ENCODE results near the gene HOXA7.

The HOXA7 gene

DNA sequence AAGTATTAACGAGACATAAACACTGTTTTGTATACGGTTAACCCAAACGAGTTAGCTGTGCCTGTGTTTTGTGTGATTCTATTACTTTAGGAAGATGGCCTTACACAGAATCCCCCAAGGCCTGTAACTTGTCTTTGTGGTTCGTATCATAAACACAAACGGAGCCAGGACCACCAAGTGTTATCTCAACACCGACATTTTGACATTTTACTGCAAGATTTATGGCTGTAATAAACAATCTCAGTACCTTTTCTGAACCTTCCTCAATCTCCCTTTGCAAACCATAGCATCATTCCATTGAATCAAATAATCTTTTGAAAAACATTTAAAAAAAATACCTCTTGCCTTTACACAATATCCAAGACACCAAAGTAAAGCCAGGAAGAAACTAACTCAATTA, 23.5 kb downstream of the HOXA7 start:
- Histone ChIP-seq H3K4me1 (ENCODE audit: control insufficient read depth, insufficient read depth, low read length) (peaks cover 71% of the 10 kb centered on the region), H3K4me3 (ENCODE audit: low read depth, low read length) (no peak overlapping the region), H3K36me3 (ENCODE audit: control insufficient read depth in 2 of 2, insufficient read depth in 1 of 2, low read length in 2 of 2) (peaks cover 5 to 12% of the 10 kb centered on the region in 2 experiments; a peak in 1 of 3 replicates), H3K27ac (ENCODE audit: extremely low read depth, low read depth, low read length) (peak overlapping the region; percentile 56; the same call in 1 of the 2 replicates), H3K9me3 (ENCODE audit: control insufficient read depth, insufficient read depth, low read depth, low read length) (no peaks in the 10 kb centered on the region)
- POLR2A ChIA-PET, result interaction anchor here (1.3 kb wide), 1 partner anchor 32 kb away, joined by 4 read pairs; no protein-coding TSS in a partner anchor
- CTCF ChIA-PET, result interaction anchor here (0.6 to 2.4 kb wide), 7 partner anchors 10 to 763 kb away, joined by 3 to 12 read pairs (median 5); partner anchors contain the start of gene HOXA5
- TF ChIP-seq ZXDB (tag by site-specific recombination; IDR thresholded peaks at IDR 0.05), result peak; percentile 74
- TF ChIP-seq, protein P1, sequence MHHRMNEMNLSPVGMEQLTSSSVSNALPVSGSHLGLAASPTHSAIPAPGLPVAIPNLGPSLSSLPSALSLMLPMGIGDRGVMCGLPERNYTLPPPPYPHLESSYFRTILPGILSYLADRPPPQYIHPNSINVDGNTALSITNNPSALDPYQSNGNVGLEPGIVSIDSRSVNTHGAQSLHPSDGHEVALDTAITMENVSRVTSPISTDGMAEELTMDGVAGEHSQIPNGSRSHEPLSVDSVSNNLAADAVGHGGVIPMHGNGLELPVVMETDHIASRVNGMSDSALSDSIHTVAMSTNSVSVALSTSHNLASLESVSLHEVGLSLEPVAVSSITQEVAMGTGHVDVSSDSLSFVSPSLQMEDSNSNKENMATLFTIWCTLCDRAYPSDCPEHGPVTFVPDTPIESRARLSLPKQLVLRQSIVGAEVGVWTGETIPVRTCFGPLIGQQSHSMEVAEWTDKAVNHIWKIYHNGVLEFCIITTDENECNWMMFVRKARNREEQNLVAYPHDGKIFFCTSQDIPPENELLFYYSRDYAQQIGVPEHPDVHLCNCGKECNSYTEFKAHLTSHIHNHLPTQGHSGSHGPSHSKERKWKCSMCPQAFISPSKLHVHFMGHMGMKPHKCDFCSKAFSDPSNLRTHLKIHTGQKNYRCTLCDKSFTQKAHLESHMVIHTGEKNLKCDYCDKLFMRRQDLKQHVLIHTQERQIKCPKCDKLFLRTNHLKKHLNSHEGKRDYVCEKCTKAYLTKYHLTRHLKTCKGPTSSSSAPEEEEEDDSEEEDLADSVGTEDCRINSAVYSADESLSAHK (tag by site-specific recombination; IDR thresholded peaks at IDR 0.05), result peak; percentile 64
- TF ChIP-seq GFI1B (tag by site-specific recombination; IDR thresholded peaks at IDR 0.05), result 0 out of 2 replicates have a peak, but pooled peaks have one; percentile 37
- TF ChIP-seq ZNF843 (tag by site-specific recombination; IDR thresholded peaks at IDR 0.05), result peak; percentile 84
- peak; percentile 92 for TF ChIP-seq FEZF1 (tag by site-specific recombination; IDR thresholded peaks at IDR 0.05)
- peak; percentile 28; the same call in 1 of the 2 replicates for TF ChIP-seq ZNF629 (tag by site-specific recombination; IDR thresholded peaks at IDR 0.05)
- TF ChIP-seq ZNF561 (tag by site-specific recombination; IDR thresholded peaks at IDR 0.05; ENCODE audit: borderline replicate concordance), result 0 out of 2 replicates have a peak, but pooled peaks have one; percentile 24
- no peak; the same call in 1 of the 2 replicates for TF ChIP-seq ZNF654 (tag by site-specific recombination; IDR thresholded peaks at IDR 0.05; ENCODE audit: low read depth)
- TF ChIP-seq, protein P2, sequence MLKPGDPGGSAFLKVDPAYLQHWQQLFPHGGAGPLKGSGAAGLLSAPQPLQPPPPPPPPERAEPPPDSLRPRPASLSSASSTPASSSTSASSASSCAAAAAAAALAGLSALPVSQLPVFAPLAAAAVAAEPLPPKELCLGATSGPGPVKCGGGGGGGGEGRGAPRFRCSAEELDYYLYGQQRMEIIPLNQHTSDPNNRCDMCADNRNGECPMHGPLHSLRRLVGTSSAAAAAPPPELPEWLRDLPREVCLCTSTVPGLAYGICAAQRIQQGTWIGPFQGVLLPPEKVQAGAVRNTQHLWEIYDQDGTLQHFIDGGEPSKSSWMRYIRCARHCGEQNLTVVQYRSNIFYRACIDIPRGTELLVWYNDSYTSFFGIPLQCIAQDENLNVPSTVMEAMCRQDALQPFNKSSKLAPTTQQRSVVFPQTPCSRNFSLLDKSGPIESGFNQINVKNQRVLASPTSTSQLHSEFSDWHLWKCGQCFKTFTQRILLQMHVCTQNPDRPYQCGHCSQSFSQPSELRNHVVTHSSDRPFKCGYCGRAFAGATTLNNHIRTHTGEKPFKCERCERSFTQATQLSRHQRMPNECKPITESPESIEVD (tag by site-specific recombination; IDR thresholded peaks at IDR 0.05), result peak; percentile 90
- TF ChIP-seq KLF10 (tag by site-specific recombination; IDR thresholded peaks at IDR 0.05), result 0 out of 2 replicates have a peak, but pooled peaks have one; percentile 31
- TF ChIP-seq, protein P3, sequence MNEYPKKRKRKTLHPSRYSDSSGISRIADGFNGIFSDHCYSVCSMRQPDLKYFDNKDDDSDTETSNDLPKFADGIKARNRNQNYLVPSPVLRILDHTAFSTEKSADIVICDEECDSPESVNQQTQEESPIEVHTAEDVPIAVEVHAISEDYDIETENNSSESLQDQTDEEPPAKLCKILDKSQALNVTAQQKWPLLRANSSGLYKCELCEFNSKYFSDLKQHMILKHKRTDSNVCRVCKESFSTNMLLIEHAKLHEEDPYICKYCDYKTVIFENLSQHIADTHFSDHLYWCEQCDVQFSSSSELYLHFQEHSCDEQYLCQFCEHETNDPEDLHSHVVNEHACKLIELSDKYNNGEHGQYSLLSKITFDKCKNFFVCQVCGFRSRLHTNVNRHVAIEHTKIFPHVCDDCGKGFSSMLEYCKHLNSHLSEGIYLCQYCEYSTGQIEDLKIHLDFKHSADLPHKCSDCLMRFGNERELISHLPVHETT (tag by site-specific recombination; IDR thresholded peaks at IDR 0.05), result 0 out of 2 replicates have a peak, but pooled peaks have one; percentile 34
- TF ChIP-seq, protein P4, sequence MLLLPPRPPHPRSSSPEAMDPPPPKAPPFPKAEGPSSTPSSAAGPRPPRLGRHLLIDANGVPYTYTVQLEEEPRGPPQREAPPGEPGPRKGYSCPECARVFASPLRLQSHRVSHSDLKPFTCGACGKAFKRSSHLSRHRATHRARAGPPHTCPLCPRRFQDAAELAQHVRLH (tag by site-specific recombination; IDR thresholded peaks at IDR 0.05), result 0 out of 2 replicates have a peak, but pooled peaks have one; percentile 52
- TF ChIP-seq, protein P5, sequence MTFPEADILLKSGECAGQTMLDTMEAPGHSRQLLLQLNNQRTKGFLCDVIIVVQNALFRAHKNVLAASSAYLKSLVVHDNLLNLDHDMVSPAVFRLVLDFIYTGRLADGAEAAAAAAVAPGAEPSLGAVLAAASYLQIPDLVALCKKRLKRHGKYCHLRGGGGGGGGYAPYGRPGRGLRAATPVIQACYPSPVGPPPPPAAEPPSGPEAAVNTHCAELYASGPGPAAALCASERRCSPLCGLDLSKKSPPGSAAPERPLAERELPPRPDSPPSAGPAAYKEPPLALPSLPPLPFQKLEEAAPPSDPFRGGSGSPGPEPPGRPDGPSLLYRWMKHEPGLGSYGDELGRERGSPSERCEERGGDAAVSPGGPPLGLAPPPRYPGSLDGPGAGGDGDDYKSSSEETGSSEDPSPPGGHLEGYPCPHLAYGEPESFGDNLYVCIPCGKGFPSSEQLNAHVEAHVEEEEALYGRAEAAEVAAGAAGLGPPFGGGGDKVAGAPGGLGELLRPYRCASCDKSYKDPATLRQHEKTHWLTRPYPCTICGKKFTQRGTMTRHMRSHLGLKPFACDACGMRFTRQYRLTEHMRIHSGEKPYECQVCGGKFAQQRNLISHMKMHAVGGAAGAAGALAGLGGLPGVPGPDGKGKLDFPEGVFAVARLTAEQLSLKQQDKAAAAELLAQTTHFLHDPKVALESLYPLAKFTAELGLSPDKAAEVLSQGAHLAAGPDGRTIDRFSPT (tag by site-specific recombination; IDR thresholded peaks at IDR 0.05), result no peak
- no peak for TF ChIP-seq ZNF529 (tag by site-specific recombination; IDR thresholded peaks at IDR 0.05; ENCODE audit: insufficient replicate concordance)
- TF ChIP-seq WT1 (tag by site-specific recombination; IDR thresholded peaks at IDR 0.05), result peak; percentile 9; the same call in 1 of the 2 replicates
- peak; percentile 17; the same call in 1 of the 2 replicates for TF ChIP-seq MZF1 (tag by site-specific recombination; IDR thresholded peaks at IDR 0.05; ENCODE audit: borderline replicate concordance)
- 0 out of 2 replicates have a peak, but pooled peaks have one; percentile 29 for TF ChIP-seq GLI2 (tag by site-specific recombination; IDR thresholded peaks at IDR 0.05; ENCODE audit: borderline replicate concordance, low read depth)
- no peak for TF ChIP-seq ZBTB7A (tag by site-specific recombination; IDR thresholded peaks at IDR 0.05; ENCODE audit: low read depth)
- TF ChIP-seq ZBTB8A (tag by site-specific recombination; IDR thresholded peaks at IDR 0.05), result 0 out of 2 replicates have a peak, but pooled peaks have one; percentile 30
- TF ChIP-seq GLIS1 (tag by site-specific recombination; IDR thresholded peaks at IDR 0.05), result 0 out of 2 replicates have a peak, but pooled peaks have one; percentile 17
- TF ChIP-seq, protein P6, sequence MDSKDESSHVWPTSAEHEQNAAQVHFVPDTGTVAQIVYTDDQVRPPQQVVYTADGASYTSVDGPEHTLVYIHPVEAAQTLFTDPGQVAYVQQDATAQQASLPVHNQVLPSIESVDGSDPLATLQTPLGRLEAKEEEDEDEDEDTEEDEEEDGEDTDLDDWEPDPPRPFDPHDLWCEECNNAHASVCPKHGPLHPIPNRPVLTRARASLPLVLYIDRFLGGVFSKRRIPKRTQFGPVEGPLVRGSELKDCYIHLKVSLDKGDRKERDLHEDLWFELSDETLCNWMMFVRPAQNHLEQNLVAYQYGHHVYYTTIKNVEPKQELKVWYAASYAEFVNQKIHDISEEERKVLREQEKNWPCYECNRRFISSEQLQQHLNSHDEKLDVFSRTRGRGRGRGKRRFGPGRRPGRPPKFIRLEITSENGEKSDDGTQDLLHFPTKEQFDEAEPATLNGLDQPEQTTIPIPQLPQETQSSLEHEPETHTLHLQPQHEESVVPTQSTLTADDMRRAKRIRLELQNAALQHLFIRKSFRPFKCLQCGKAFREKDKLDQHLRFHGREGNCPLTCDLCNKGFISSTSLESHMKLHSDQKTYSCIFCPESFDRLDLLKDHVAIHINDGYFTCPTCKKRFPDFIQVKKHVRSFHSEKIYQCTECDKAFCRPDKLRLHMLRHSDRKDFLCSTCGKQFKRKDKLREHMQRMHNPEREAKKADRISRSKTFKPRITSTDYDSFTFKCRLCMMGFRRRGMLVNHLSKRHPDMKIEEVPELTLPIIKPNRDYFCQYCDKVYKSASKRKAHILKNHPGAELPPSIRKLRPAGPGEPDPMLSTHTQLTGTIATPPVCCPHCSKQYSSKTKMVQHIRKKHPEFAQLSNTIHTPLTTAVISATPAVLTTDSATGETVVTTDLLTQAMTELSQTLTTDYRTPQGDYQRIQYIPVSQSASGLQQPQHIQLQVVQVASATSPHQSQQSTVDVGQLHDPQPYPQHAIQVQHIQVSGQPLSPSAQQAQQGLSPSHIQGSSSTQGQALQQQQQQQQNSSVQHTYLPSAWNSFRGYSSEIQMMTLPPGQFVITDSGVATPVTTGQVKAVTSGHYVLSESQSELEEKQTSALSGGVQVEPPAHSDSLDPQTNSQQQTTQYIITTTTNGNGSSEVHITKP (tag by site-specific recombination; IDR thresholded peaks at IDR 0.05), result 0 out of 2 replicates have a peak, but pooled peaks have one; percentile 39
- TF ChIP-seq ZNF2 (tag by site-specific recombination; IDR thresholded peaks at IDR 0.05), result peak; percentile 28; the same call in 1 of the 2 replicates
- TF ChIP-seq ZNF404 (tag by site-specific recombination; IDR thresholded peaks at IDR 0.05), result no peak
